IPS-18a (cell line): ENCODE measurements around the gene GCK.

ENCODE experiments used
- H3K27ac ChIP-seq: one replicate; pipeline ENCODE4 v1.5.1; 2013; ENCODE audit warnings: low read length
- H3K27me3 ChIP-seq: one replicate; pipeline ENCODE4 v1.6.1; 2013; ENCODE audit warnings: mild to moderate bottlenecking, low read length; ENCODE audit not compliant: control insufficient read depth, insufficient read depth
- H3K36me3 ChIP-seq: one replicate; pipeline ENCODE4 v1.6.1; 2013; ENCODE audit warnings: low read depth, low read length; ENCODE audit not compliant: control insufficient read depth
- H3K4me1 ChIP-seq: one replicate; pipeline ENCODE4 v1.6.1; 2013; ENCODE audit warnings: low read depth, low read length; ENCODE audit not compliant: control insufficient read depth
- H3K4me3 ChIP-seq: one replicate; pipeline ENCODE4 v1.5.1; 2013; ENCODE audit warnings: low read length
- H3K9ac ChIP-seq: one replicate; pipeline ENCODE4 v1.6.1; 2013; ENCODE audit warnings: mild to moderate bottlenecking, low read length, moderate library complexity
- H3K9me3 ChIP-seq: one replicate; pipeline ENCODE4 v1.6.1; 2013; ENCODE audit warnings: low read depth, low read length; ENCODE audit not compliant: control insufficient read depth

The GCK gene

DNA sequence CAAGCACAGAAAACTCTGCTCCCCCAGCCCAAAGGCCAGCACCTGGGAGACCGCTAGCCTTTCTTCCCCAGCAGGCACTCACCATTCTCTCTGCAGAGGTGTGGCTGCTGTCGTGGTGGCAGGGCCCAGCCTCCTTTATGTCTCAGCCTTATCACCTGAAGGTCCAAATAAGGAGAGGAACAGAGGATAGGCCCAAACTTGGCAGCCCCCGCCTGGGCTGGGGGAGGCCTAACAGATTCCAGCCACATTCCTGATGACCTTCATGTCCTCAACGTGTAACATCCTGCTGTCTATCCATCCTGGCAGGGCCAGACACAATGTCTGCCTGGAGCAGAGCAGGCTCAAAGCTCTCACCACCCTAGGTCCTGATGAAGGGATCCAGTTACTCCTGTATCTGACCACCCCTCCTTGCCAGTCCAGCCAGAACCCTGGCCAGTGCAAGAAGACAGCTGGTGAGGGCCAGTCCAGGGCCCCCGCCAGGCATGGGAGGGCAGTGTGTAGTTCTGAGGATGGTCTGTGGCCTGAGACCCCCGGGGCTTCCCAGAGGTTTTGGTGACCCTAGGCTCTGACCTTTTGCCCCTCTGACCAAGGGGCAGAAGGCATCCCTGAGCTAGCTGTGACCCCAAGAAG lies 47.9 kb downstream of the GCK start, which contains the start of gene MYL7:
MYL7 (minus strand) TSS at position 112 of the 630 bp plus-strand sequence; CDS start at position 85, 27 bp downstream.
- H3K27ac ChIP-seq = no peak within 1 kb of the TSS
- no peaks in the 10 kb centered on the region for H3K36me3 ChIP-seq
- no peak within 1 kb of the TSS for H3K4me3 ChIP-seq
- no peak within 1 kb of the TSS for H3K9ac ChIP-seq
- H3K9me3 ChIP-seq = no peaks in the 10 kb centered on the region
- H3K4me1 ChIP-seq = no peaks in the 10 kb centered on the region
- H3K27me3 ChIP-seq = peaks cover 25% of the 10 kb centered on the region

DNA sequence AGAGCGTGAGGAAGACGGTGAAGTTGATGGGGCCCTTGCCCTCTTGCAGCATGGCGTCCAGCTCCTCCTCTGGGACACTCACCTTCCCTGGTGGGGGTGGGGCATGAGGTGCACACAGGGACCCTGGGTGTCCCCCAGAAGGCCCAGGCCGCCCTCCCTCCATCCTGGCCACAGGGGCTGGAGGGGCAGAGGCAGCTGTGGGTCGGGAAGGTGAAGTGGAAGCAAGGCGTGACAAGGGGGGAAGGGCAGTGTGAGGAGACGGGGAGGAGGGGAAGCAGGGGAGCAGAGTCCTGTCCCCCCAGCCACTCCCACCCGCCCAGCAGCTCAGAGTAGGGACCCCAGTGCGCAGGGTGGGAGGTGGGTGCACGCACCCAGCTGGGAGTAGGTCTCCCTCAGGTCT lies 48.9 kb downstream of the GCK start:
- Histone ChIP-seq H3K9me3 (no peaks in the 10 kb centered on the region), H3K4me3 (no peak overlapping the region), H3K4me1 (no peaks in the 10 kb centered on the region), H3K36me3 (no peaks in the 10 kb centered on the region), H3K27me3 (peaks cover 19% of the 10 kb centered on the region), H3K9ac (no peak overlapping the region), H3K27ac (no peak overlapping the region)

DNA sequence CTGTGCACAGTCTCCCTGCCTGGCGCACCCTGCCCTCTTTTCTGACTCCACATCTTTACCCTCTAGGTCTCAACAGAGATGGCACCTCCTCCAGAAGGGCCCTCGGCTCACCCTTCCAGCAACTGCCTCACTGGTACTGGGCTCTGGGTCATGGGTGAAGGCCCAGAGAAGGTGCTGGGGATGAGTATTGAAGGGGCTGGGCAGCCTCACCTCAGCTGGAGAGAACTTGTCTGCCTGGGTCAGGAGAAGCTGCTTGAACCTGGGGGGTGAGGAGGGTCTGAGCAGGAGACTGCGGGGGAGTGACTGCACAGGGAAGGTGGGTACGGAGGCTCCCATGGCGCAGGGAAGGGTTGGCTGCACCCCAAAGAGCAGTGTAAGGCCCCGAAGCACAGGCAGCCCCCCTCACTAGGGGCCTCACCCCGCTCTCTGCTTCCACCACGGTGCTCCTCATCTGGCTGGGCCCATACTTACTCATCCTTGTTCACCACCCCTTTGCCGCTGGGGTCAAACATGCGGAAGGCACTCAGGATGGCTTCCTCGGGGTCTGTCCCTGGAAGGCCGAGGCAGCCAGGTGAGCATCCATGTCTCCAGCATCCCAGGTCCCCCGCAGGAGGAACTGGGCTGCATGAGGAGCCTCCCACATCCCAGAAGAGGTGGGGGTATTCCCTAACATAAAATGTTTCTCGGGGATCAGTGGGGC lies 49.8 kb downstream of the GCK start:
- Histone ChIP-seq H3K4me3 (no peak overlapping the region), H3K9ac (no peak overlapping the region), H3K4me1 (no peaks in the 10 kb centered on the region), H3K9me3 (no peaks in the 10 kb centered on the region), H3K27me3 (peaks cover 10% of the 10 kb centered on the region), H3K36me3 (no peaks in the 10 kb centered on the region), H3K27ac (no peak overlapping the region)

DNA sequence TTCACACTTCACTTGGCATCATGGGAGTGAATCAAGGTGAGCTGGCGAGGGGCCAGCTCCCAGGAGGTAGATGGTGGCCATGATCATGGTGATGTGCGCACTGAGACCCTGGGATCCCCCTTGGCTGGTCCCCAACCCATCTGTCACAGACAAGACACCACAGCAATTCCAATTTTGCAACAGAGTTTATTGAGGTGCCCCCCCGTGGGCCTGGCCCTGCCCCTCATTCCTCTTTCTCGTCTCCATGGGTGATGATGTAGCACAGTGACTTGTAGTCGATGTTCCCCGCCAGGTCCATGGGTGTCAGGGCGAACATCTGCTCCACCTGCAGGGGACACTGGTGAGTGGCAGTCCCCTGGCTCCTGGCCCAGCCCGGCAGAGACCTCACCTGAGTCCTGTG lies 50.5 kb downstream of the GCK start:
- Histone ChIP-seq H3K27me3 (peaks cover 2% of the 10 kb centered on the region), H3K9ac (no peak overlapping the region), H3K4me3 (no peak overlapping the region), H3K9me3 (no peaks in the 10 kb centered on the region), H3K4me1 (no peaks in the 10 kb centered on the region), H3K27ac (no peak overlapping the region), H3K36me3 (no peaks in the 10 kb centered on the region)

DNA sequence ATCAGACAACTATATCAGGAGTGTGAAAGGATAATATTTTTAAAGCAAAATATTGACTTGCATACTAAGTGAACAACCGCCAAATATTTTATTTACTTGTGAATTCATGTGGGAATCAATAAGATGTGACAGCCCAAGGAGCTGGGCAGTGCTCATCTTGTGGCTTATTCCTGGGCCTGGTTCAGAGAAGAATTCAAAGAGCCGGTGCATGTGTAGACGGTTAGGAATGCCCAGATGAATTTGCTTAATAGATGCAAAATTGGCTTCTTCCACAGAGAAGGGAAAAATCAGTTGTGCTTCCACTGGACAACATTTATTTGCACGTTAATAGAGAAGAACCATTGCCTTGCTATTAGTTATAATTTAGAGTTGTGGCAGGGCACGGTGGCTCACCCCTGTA lies 52.5 kb downstream of the GCK start:
- H3K9ac ChIP-seq = no peak overlapping the region
- no peaks in the 10 kb centered on the region for H3K9me3 ChIP-seq
- H3K4me1 ChIP-seq = peaks cover 6% of the 10 kb centered on the region
- H3K27me3 ChIP-seq = no peaks in the 10 kb centered on the region
- no peak overlapping the region for H3K27ac ChIP-seq
- no peaks in the 10 kb centered on the region for H3K36me3 ChIP-seq
- no peak overlapping the region for H3K4me3 ChIP-seq

DNA sequence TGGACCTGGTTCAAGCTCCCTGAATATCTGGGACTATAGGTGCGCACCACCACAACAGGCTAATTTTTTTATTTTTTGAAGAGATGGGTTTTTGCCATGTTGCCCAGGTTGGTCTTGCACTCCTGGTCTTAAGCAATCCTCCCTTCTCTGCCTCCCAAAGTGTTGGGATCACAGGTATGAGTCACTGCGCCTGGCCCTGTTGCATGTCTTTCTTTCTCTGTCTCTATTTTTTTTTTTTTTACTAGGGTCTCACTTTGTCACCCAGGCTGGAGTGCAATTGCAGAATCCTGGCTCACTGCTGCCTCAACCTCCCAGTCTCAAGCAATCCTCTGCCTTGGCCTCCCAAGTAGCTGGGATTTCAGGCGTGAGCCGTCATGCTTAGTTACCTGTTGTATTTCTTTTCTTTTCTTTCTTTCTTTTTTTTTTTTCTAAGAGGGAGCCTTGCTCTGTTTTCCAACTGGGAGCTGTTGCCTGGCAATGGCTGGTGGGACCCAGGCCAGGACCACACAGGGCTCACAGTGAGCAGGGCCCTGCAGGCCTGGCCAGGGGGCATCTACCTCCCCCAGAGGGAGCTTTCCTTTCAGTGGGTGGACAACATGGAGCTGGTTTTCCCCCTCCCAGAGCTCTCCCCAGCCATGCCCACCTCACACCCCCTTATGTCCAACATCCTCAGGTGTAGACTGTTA lies 54.2 kb downstream of the GCK start:
- Histone ChIP-seq H3K4me3 (no peak overlapping the region), H3K4me1 (peaks cover 6% of the 10 kb centered on the region), H3K9ac (no peak overlapping the region), H3K27ac (no peak overlapping the region), H3K9me3 (no peaks in the 10 kb centered on the region), H3K27me3 (no peaks in the 10 kb centered on the region), H3K36me3 (no peaks in the 10 kb centered on the region)

DNA sequence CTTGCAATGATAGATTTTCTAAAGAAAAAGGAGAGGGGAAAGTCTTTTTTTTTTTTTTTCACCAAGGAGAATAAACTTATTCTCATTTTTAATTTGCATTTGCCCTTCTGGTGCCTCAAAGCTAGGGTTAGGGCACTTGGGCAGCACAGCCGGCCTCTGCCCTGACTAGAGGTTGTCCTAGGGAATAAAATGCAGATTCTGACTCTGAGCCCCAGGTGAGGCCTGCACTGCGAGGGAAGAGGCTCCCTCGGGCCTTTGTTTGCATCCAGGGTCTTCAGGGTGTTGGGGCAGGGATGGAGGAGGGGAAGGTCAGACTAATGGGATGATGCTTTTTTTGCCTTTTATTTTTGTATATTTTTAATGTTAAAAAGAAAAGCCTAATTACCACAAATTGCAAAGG lies 55.9 kb downstream of the GCK start:
- H3K4me3 ChIP-seq = no peak overlapping the region
- H3K27ac ChIP-seq = no peak overlapping the region
- no peaks in the 10 kb centered on the region for H3K9me3 ChIP-seq
- no peak overlapping the region for H3K9ac ChIP-seq
- H3K36me3 ChIP-seq = no peaks in the 10 kb centered on the region
- H3K4me1 ChIP-seq = peaks cover 6% of the 10 kb centered on the region
- H3K27me3 ChIP-seq = no peaks in the 10 kb centered on the region

DNA sequence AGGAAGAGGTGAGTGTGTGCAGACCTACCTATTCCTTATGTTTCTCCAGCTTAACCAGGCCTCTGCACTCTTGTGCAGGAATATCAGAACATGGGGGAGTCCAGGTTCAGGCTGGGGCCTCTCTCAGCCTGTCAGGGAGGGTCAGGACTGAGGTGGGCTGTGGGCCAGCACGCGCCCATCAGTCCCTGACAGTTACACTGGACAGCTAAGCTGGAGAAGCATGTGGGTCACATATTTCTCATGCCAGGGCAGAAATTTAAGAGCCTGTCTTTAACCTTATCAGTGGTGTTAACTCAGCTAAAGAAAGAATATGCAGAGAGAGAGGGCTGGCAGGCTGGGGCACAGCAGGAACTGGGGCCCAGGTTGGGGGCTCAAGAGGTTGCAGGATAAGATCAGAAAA lies 57.2 kb downstream of the GCK start:
- no peak overlapping the region for H3K9ac ChIP-seq
- no peak overlapping the region for H3K4me3 ChIP-seq
- H3K4me1 ChIP-seq = peaks cover 6% of the 10 kb centered on the region
- no peak overlapping the region for H3K27ac ChIP-seq
- no peaks in the 10 kb centered on the region for H3K9me3 ChIP-seq
- no peaks in the 10 kb centered on the region for H3K27me3 ChIP-seq
- no peaks in the 10 kb centered on the region for H3K36me3 ChIP-seq

DNA sequence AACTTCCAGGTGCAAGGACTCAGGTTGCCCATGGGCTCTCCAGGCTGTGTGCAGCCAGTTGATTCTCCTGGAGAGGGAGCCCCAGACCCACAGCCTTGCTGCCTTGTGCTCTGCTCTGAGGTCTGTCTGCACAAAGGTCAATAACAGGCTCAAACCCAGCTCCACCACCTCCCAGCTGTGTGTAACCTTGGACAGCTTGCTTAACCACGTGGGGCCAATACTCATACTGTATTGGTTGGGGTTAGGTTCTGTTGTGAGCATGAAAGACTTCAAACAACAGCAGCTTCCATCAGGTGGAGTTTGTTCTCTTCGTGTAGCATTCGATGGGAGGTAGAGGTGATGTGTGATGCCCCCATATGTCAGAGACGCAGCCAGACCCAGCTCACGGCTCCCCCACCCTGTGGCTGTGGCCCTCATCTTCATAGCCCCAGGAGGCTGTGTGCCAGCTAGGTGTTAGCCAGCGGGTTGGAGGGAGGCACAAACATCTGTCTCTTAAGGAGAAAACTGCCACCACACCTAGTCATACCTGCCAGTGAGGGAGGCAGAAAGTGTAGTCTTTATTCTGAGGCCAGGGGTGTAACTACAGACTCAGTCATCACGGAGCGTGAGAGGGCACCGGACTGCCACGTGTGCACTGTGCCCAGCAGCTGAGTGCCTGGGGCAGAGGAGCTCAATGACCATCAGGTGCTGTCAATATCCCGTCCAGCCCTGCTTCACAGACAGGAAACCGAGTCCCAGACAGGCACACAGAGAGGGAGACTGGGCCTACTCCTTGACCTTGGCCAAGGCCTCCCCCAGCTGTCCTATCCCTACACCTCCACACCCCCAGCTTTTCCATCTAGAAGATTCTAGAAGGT lies 57.8 kb downstream of the GCK start:
- Histone ChIP-seq H3K27ac (no peak overlapping the region), H3K36me3 (no peaks in the 10 kb centered on the region), H3K27me3 (no peaks in the 10 kb centered on the region), H3K4me3 (no peak overlapping the region), H3K9me3 (no peaks in the 10 kb centered on the region), H3K9ac (no peak overlapping the region), H3K4me1 (peaks cover 6% of the 10 kb centered on the region)

DNA sequence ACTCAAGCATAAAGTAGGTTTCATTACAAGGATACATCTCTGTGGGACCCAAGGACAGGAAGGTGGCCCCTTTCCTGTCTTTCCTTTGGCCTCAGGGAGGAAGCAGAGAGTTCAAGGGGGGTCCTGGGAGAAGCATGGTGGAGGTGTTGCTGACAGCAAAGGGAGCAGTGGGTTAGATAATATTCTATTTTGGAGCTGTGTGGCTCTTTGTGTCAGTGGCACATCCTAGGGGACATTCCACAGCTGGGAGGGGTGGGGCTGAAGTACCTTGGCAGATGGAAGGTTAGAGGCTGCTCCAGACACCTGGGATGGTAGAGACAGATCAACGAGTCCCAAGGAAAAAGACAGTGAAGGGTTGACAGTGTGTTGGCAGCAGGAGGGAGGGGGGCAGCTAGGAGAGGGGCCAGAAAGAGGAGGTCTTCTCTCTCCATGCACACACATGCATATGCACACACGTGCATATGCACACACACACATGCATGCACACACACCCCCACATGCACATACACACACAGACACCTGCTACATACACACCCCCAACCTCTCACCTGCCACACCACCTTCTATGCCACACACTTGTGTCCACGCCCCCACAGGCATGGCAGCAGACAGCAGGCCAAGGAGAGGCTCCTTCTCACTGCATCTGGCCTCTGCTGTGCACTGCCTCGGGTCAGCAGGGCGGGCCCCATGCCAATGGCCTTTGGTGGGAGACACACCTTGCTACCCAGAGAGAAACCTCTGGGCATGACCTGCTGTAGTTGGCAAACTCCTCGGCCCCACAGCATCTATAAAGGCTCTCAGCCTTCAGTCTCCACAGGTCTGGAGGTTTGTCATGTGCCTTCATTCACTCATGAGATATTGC lies 60.3 kb downstream of the GCK start:
- Histone ChIP-seq H3K9ac (no peak overlapping the region), H3K9me3 (no peaks in the 10 kb centered on the region), H3K4me1 (peaks cover 6% of the 10 kb centered on the region), H3K27me3 (peaks cover 4% of the 10 kb centered on the region), H3K4me3 (no peak overlapping the region), H3K36me3 (no peaks in the 10 kb centered on the region), H3K27ac (no peak overlapping the region)
